C4-2B (cell line): ENCODE results near the gene SAMD7.

Experiments
- H3K27ac ChIP-seq: fragments of 450-650 bp; 2 replicates; pipeline ENCODE4 v1.5.1; 2017
- CTCF ChIP-seq: fragments of 450-650 bp; conservative IDR thresholded peaks from 2 replicates; pipeline ENCODE4 v1.5.1; 2017; ENCODE audit warnings: mild to moderate bottlenecking
- ZFX ChIP-seq: fragments of 450-650 bp; IDR thresholded peaks from 2 replicates; pipeline ENCODE4 v1.6.1; 2017

SAMD7 gene

GRCh38 chr3:169894110-169894509 is 17.3 kb upstream of the SAMD7 start:
- H3K27ac ChIP-seq = no peak overlapping the region
- TF ChIP-seq CTCF = no peak
- TF ChIP-seq ZFX = no peak

- no peak overlapping the region for H3K27ac ChIP-seq
- TF ChIP-seq CTCF = no peak
- TF ChIP-seq ZFX = no peak
Observed at GRCh38 chr3:169895072-169895471, 16.3 kb upstream of the SAMD7 start.

- TF ChIP-seq ZFX = no peak
- no peak for TF ChIP-seq CTCF
- H3K27ac ChIP-seq = no peak overlapping the region
Observed at GRCh38 chr3:169897284-169897683, 14.1 kb upstream of the SAMD7 start.

GRCh38 chr3:169901453-169901852 is 9.9 kb upstream of the SAMD7 start:
- no peak overlapping the region for H3K27ac ChIP-seq
- TF ChIP-seq ZFX (no peak), CTCF (no peak)

DNA sequence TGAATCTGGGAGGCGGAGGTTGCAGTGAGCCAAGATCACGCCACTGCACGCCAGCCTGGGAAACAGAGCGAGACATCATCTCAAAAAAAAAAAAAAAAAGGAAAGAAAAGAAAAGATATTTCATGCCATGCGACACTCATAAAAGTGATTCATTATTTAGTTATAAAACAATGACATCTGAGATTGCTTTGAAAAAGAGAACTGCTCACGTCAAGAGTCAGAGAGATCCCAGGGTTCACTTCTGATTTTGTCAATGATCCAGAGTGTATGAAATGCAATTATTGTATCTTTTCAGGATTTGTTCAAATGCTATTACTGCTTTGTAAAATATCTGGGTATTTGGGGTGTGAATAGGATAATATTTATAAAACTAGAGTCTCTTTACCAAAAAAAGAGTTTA is 6.0 kb upstream of the SAMD7 start:
- TF ChIP-seq CTCF = no peak
- TF ChIP-seq ZFX = no peak
- H3K27ac ChIP-seq = no peak overlapping the region

GRCh38 chr3:169907476-169907875 is 3.9 kb upstream of the SAMD7 start:
- TF ChIP-seq ZFX (no peak), CTCF (no peak)

DNA sequence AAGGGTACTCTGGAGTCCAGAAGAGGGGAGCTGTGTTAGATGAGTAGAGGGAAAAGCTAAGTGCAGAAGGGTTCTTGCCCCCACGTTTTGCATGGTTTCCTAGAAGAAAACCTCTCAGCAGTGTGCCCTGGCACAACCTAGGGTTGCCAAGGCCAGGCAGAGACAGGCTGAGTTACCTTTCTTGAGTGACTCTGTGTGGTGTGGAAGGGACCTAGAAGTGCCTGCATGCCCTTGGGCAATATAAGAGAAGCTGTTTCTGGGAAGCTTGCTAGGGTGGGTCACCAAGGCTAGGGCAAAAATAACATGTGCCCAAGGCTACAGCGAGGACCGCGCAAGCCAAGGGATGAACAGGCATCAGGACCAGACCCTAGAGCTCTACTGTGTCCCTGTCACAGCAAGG is 3.4 kb upstream of the SAMD7 start:
- no peak overlapping the region for H3K27ac ChIP-seq
- TF ChIP-seq CTCF (no peak), ZFX (no peak)

More at GRCh38 chr3:169907476-169907875, 3.9 kb upstream of the SAMD7 start:
- H3K27ac ChIP-seq = no peak overlapping the region
